ENCODE measurements around the gene TOX2.

TOX2 gene, protein sequence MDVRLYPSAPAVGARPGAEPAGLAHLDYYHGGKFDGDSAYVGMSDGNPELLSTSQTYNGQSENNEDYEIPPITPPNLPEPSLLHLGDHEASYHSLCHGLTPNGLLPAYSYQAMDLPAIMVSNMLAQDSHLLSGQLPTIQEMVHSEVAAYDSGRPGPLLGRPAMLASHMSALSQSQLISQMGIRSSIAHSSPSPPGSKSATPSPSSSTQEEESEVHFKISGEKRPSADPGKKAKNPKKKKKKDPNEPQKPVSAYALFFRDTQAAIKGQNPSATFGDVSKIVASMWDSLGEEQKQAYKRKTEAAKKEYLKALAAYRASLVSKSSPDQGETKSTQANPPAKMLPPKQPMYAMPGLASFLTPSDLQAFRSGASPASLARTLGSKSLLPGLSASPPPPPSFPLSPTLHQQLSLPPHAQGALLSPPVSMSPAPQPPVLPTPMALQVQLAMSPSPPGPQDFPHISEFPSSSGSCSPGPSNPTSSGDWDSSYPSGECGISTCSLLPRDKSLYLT

GRCh38 chr20:43914311-43915210 is at the start of gene TOX2:
TOX2 (plus strand) TSS chr20:43914852; CDS start chr20:43914892, 40 bp downstream.
- no peak for DNase-seq

- no peak for DNase-seq
These were observed 46.6 kb upstream of the TOX2 start for GRCh38 chr20:43868091-43868490.

DNA sequence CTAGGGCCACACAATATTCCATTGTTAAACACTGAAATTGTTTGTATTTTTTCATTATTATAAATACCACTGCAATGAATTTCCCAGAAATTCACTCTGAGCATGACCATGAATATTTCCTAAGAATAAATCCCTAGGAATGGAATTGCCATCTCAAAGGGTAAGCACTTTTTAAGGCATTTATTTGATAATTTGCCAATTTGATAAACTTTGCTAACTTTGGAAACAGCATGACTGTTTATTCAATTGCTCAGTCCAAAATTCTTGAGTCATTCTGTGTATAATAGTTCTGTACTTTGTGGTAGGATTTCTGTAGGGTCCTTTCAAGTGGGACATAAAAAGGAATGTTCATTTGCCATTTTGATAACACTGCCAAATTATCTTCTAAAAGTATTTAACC is 44.2 kb upstream of the TOX2 start:
- no peak for DNase-seq

GRCh38 chr20:43878776-43879175 is 35.9 kb upstream of the TOX2 start:
- no peak for DNase-seq

DNA sequence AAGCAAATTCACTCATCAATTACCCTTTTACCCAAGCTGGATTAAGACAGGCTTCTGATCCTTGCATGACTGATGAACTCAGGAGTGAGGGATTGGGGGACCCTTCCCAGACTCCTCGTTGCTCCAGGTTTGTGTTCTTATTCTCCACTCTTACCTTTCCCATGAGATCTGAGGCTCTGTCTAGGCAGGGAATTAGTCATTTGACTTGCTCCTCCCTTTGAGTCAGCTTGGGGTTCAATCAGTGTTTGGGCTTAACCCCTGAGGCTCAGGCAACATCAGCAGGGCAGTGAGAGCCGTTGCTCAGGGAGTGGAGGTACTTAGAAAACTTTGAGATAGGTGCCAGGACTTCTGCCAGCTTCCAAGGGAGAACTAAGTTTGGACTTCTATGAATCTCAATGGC is 20.7 kb upstream of the TOX2 start:
- no peak for DNase-seq

DNA sequence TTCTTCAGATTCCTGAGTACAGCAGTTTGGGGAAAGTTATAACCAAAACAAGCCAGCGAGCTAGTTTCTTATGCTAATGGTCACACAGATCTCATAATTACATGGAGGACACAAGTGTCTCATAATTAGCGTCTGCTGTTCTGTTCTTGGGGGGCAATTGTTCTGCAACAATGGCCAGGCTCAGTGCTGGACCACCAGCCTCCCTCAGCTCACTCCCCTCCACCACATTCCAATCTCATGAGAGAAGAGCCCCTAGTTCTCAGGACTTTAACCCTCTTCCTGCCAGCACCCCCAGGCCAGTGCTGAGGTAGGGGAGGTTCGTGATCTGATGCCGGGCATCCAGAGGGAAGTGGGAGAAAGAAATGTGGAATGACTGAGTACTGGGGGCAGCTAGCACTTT is 20.2 kb upstream of the TOX2 start:
- DNase-seq = no peak

GRCh38 chr20:43895235-43895634 is 19.4 kb upstream of the TOX2 start:
- no peak for DNase-seq

DNA sequence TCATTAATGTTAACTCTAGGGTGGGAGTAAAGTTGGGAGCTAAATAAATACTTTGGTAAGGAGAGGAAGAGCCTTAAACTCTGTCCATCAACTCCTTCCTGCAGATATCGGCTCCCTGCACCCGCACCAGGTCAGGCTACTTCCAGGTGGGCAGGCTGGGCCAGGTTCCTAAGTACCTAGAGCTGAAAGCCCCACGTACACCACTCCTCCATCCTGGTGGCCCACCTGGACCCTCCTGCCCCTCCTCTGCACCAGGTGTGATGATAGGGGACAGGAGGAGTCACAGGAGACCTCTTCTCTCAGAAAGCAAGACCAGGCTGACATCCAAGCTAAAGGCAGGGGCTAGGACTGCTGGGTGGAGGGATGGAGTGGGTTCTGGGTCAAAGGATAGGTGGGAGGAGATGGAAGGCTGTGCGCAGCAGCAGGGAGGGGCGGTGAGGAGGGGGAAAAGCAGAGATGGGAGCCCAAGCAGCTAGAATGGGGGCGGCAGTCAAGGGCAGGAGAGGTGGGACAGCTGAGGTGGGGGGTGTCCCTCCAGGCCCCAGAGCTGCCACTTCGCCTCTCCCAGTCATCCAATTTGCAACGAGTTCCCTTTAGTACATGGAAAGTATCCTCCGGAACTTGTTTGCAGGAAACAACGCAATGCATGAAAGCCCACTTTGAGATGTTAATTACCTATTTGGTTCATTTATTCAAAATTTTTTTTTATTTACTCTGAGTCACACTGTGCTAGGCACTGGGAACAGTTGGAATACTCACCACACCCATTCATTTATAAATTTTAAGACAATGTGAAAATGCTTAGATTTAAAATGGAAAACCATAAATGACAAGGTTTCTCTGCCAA is 15.2 kb upstream of the TOX2 start:
- no peak for DNase-seq

DNA sequence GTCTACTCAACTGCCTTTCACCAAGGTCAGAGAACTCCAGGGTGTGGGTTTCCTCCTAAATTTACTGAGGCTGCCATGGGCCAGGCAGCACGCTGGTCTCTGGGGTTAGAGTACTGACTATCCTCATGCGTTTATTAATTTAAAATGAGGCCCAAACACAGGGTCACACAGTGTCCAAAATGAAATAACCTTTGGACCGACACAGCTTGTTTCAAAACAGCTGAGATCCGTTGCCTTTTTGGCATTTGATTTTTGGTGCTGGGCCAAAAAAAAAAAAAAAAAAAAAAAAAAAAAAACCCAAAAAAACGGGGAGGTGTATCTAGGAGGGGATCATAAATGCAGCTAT is 14.6 kb upstream of the TOX2 start:
- DNase-seq = no peak

GRCh38 chr20:43900496-43900895 is 14.2 kb upstream of the TOX2 start:
- DNase-seq = no peak

- DNase-seq = no peak
These were observed 13.4 kb upstream of the TOX2 start for GRCh38 chr20:43901296-43901695.

DNA sequence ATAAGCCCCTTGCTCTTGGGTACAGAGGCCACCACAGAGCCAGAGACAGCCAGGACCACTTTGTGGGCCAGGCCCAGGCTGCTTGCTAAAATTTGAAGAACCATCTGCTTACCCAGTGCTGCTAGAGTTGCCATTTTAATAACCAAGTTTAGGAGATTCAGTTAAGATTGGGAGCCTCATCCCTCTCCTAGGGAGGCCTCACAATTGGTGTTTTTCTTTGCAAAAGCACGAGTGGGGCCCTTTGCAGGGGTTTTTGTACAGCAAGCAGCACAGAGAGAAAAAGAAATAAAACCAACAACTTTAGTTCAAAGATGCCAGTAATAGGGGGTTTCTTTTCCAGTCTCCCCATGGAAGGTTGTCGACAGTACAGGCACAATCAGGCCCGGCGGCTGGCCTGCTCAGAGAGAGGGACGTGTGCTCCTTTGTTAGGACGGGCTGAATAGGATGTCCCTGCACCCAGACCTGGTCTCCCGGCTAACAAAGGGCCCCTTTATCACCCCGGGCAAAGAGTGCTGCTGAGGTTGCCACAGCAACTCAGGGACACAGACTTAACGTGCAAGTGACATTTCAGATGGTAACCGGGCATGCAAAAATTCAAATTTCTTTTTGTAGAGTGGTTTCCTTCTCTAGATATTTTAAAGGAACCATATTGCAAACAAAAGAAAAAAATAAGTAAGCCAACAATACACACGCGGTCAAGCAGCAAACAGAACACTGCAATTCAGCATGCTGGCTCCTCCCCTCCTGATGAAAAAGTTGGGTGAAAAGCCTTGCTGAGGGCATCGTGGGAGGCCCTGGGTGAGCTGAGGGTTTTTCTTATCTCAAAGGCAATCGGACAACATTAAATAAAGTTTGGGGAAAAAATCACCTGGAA is 10.5 kb upstream of the TOX2 start:
- DNase-seq = no peak

- DNase-seq = no peak
These were observed 9.8 kb upstream of the TOX2 start for GRCh38 chr20:43904827-43905177.

GRCh38 chr20:43906505-43907034 is 8.1 kb upstream of the TOX2 start:
- no peak for DNase-seq

- no peak for DNase-seq
These were observed 5.4 kb upstream of the TOX2 start for GRCh38 chr20:43909211-43909610.

- no peak for DNase-seq
These were observed 4.9 kb upstream of the TOX2 start for GRCh38 chr20:43909720-43910119.

GRCh38 chr20:43910564-43910963 is 4.1 kb upstream of the TOX2 start:
- DNase-seq = no peak

GRCh38 chr20:43911066-43911465 is 3.6 kb upstream of the TOX2 start:
- DNase-seq = no peak

GRCh38 chr20:43913291-43914025 is 1.2 kb upstream of the TOX2 start:
- no peak for DNase-seq

- DNase-seq = no peak
These were observed 790 bp downstream of the TOX2 start for GRCh38 chr20:43915211-43916072.

All from NCI-H1417 treated with DMSO at 0.1 percent for 48 hours (cell line).